HL-60 (cell line): Measurements from ENCODE around the gene JCHAIN.
A peak's percentile ranks its signal among the peaks of the same experiment; 100 is the strongest.

Experiments
- DNase-seq, 2 experiments: peaks; one replicate each; pipeline ENCODE4 v3.0.0-alpha.2; 2010 to 2020; ENCODE audit warnings: low read depth in 1 of 2, low spot score in 1 of 2
- H3K27ac ChIP-seq: fragments of 250-450 bp; sonication (Bioruptor Pico); replicated peaks from 2 replicates; pipeline ENCODE4 v1.5.1; 2020; ENCODE audit warnings: mild to moderate bottlenecking, moderate library complexity
- H3K27me3 ChIP-seq: fragments of 250-450 bp; sonication (Bioruptor Pico); 2 replicates; pipeline ENCODE4 v1.5.1; 2021; ENCODE audit warnings: mild to moderate bottlenecking, moderate library complexity; ENCODE audit not compliant: insufficient read depth, poor library complexity, severe bottlenecking
- H3K4me3 ChIP-seq: replicated peaks from 2 replicates; pipeline ENCODE4 v1.5.1; 2011; ENCODE audit warnings: mild to moderate bottlenecking, control low read depth, low read length; ENCODE audit not compliant: insufficient read depth
- CTCF ChIP-seq: IDR thresholded peaks from one replicate; pipeline ENCODE4 v1.5.1; 2011; ENCODE audit warnings: low read length, control low read depth, inconsistent platforms; ENCODE audit not compliant: insufficient read depth
- GABPA ChIP-seq: IDR thresholded peaks from 2 replicates; pipeline ENCODE4 v1.6.1; 2012; ENCODE audit warnings: low read depth
- POLR2AphosphoS5 ChIP-seq: IDR thresholded peaks from 2 replicates; pipeline ENCODE4 v1.6.1; 2012; ENCODE audit warnings: low read depth
- REST ChIP-seq: IDR thresholded peaks from 2 replicates; pipeline ENCODE4 v1.6.1; 2012; ENCODE audit warnings: low read depth; ENCODE audit not compliant: insufficient replicate concordance
- SPI1 ChIP-seq: IDR thresholded peaks from 2 replicates; pipeline ENCODE4 v1.6.1; 2012; ENCODE audit warnings: low read depth, mild to moderate bottlenecking, borderline replicate concordance

JCHAIN gene

GRCh38 chr4:70660106-70660505 is 6.2 kb downstream of the JCHAIN start:
- TF ChIP-seq POLR2AphosphoS5 (no peak), GABPA (no peak), SPI1 (no peak), REST (no peak), CTCF (no peak)
- Histone ChIP-seq H3K27ac (no peak overlapping the region), H3K27me3 (no peaks in the 10 kb centered on the region), H3K4me3 (no peak overlapping the region)
- peak in 1 of 2 experiments; percentile 4 for DNase-seq

GRCh38 chr4:70658418-70658817 is 7.9 kb downstream of the JCHAIN start:
- no peak for TF ChIP-seq GABPA
- no peak for TF ChIP-seq CTCF
- no peak for TF ChIP-seq POLR2AphosphoS5
- DNase-seq = no peak
- Histone ChIP-seq H3K4me3 (no peak overlapping the region), H3K27ac (no peak overlapping the region), H3K27me3 (no peaks in the 10 kb centered on the region)

GRCh38 chr4:70657326-70657725 is 9.0 kb downstream of the JCHAIN start:
- Histone ChIP-seq H3K27me3 (no peaks in the 10 kb centered on the region), H3K4me3 (no peak overlapping the region), H3K27ac (no peak overlapping the region)

More at GRCh38 chr4:70657326-70657725, 9.0 kb downstream of the JCHAIN start:
- no peak for TF ChIP-seq POLR2AphosphoS5
- no peak for TF ChIP-seq REST
- TF ChIP-seq GABPA = no peak
- no peak for TF ChIP-seq CTCF
- TF ChIP-seq SPI1 = no peak
- no peak for DNase-seq
